ENCODE measurements around the gene FGGY.
"Not testable (repeated sequence)": the region's sequence is repeated elsewhere in the genome, so short reads cannot be mapped to it uniquely, and the experiment has no call there.

FGGY gene

DNA sequence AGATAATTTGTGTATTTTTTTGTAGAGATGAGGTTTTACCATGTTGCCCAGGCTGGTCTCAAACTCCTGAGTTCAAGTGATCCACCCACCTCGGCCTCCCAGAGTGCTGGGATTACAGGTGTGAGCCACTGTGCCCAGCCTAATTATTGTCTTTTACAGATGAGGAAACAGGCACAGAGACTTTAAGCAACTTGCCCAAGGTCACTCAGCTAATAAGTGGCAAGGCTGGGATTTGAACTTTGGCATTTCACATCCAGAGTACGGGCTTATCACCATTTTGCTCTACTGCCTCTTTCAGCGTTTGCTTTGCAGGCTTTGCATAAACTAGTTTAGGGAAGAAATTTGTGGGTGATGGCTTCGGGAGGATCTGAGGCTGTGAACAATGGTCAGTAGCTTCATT is 57.3 kb downstream of the FGGY start:
- not testable (repeated sequence) for DNase-seq

DNA sequence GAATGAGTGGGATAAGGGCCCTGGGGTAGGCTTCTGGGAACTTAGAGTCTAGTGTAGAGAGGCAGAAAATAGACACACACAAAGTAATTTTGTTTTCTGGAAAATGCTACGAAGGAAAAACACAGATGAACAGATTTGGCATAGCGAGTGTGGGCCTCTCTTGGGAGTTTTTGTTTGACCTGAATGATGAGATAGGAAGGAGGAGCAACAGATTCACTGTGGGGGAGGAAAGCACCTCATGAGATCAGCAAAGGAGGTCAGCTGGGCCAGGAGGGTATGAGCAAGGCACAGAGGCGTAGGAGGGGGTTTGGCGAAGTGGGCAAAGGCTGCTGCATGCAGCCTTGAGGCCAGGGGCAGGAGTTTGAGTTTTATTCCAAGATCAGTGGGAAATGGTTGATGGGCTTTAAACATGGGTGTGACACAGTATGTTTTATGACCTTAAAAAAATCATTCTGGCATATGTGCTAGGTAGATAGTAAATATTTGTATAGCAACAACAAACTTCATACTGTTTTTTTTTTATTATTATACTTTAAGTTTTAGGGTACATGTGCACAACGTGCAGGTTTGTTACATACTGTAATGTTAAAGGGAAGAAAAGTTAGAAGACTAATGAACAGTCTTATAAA is 57.9 kb downstream of the FGGY start:
- no peak for DNase-seq

DNA sequence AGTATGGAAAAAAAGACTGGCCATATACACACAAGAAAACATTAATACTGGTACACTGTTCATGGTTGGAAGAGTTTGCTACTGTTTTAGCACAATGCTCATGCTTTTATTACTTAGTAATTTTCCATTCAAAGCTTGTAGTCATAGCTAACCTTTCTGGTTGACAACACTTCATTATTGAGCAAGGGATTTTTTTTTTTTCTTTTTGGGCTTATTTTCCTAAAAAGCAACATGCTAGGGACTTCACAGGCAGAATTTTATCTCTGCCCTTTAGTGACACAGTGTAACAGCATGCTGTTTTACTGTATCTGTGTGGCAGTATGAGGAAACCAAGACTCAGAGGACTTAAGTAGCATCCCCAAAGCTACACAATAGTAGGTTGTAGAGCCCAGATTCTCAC is 58.5 kb downstream of the FGGY start:
- no peak for DNase-seq

DNA sequence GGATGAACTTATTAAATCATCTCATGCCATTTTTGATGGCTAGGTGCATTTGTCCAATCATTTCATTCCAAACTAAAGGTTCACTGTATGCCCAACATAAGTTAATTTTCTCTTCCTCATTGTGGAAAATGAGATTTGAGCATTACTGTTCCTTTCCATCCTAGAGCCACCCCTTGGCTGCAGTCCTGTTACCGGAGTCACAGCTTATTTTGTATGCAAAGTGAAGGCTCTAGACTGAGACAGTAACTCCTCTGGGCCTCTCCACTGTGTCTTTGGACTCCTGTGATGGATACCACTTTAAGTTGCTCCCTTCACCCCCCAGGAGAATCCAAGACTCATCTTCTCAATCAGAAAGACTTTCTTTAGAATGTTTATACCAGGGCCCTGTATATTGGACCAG is 59.7 kb downstream of the FGGY start:
- DNase-seq = no peak

DNA sequence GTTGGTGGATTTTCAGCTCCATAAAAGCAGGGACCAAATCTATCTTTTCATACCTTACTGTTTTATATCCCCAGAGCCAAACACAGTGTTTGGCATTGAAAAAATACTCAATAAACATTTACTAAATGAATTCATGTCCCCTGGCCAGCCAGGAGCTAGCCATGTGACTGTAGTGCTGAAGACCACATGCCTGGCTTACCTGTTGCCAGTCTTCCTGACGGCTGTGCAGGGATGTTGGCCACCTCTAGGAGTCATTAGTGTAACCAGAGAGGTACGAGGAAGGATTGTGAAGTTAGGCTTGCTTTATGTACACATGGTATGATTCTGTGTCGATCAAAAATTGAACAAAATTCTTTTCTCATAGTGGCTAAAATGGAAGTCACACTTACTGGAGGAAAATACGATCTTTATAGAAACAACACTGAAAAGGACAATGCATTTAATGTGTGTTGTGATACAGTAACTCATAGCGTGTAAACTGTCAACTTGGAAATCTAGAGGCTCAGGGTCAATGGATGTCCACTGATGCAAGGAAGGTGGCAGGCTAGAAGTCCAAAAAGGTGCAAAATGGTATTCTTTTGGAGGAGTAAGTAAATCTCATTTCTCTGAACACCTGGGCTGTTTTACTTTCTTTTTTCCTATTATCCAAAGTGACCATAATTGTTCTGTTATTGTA is 60.9 kb downstream of the FGGY start:
- DNase-seq = no peak

DNA sequence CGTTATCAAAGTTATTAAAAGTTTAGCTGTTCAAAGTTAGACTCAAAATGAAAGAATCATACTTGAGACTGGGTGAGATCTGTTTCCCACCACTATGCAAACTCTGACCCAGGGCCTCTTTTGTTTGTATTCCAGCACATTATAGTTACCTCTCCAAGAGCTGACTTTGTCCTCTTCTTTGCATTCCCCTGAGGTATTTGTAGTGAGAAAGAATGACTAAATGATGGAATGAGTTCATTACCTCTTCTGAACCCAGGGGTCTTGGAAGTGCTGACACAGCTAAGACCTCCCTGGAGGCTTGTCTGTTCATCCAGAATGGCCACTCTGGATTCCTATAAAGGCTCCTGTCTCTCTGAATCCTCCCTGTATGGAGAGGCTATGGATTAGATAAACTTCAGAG is 62.4 kb downstream of the FGGY start:
- no peak for DNase-seq

DNA sequence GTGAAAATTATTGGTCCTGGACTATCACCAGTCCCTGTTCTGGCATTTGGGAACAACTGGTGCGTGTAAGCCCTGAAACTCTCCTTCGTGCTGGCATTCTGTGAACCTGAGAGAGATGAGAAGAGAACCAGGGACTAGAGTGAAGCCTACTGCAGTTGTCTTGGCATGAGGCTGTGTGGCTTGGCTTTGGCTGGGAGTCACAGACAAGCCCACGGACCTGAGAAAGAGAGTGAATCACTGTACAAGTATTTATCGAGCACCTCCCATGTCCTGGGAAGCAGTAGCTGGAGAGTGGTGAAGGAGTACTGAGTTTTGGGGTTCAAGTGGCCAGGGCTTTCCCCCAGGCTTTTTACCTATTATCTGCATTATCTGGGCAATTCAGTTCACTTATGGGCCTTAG is 63.3 kb downstream of the FGGY start:
- no peak for DNase-seq

DNA sequence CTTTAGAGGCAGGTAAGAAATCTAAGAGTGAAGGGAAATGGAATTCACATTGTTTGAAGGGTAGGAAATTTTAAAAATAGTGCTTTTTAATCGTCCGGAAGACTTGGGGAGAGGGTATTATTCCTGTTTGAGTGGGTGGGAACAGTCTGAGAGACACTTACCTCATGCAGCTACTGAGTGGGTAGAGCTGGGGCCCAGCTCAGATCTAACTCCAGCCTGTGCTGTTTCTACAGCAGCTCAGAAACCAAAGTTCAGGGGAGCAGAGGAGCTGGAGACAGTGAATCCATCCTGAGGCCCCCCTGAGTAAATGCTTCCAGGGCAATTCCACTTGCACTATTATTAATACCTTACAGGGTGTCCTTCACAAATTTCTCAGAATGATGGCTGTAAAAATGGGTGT is 63.8 kb downstream of the FGGY start:
- no peak for DNase-seq

DNA sequence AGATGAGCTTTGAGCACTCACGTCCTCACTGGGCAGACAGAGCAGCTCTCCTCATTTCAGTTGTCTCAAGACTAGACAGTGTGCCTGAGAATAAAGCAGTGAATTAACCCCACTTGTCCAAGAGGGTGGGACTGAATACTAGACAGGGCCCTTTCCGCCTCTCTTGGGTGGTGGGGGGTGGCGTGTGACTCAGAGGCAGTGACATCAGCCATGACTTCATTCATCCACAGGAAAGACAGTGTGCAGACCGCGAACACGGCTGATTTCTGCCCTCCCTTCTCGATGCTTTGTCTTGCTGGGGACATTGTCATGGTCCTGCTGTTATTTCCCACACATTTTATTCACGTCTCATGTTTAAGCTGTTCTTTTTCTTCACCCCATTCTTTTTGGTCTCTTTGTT is 64.9 kb downstream of the FGGY start:
- no peak for DNase-seq

DNA sequence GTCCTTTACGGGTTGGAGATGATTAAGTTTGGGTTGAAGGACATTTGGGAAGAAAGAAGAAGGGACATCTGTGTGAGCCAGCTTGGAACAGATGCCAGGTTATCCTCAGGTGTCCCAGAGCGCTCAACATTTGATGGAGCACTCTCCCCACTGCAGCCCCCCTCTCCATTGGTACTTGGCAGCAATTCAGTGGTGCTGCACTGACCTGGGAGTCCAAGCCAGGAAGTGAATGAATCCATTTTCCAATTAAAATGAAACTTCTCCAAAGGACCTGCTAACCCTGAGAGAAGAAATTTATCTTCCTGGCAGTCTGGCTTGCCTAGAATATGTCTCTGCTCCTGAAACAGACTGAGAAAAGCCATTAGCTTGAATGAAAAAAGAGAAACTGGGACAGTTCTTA is 67.1 kb downstream of the FGGY start:
- DNase-seq = no peak

DNA sequence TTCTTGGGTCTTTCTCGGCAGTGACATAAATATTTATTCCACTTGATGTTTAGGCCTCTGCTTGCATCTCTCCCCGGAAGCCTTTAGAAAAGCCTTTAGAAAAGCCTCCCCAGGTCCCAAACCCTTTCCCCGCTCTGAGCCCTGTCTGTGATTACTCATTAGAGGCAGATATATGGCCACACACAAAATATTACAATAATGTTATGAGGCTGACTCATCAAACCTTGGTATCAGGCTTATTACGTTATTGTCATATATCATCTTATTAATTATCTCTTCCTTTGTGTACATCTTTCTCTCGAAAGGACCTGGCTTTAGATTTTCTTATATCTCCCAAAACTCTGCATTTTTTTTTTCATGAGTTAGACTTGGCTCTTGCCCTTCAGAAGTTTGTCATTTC is 69.5 kb downstream of the FGGY start:
- no peak for DNase-seq

DNA sequence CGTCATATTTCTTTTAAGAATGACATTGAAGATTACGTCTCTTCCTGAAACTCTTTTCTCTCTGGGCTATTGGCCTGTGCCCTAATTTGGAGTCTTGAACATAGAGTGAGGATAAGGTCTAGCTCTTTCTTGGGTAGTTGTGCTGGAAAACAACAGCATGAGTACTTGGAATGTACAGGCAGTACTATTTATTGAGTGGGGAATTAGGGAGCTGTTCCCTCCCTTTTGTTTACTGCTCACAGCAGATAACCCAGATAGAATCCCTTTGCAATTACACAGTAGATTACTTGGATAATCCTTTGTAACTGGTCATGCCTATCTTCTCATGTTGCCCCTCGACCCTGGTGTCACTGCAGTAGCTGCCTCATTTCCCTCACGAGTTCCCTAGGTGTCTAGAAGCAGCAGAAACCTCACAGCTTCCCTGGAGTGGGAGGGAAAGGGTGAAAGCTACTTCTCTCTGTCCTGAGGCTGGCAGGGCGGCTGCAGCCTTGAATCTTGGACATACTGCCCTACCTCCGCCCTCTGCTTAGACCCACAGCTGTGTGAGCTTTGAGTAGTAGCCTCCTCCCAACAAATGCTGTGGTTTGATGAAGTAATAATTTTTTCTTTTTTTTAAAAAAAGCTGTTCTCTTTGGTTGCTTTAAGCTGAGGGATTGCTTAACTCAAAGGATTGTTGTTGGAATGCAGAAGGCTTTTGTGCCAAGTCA is 70.6 kb downstream of the FGGY start:
- DNase-seq = no peak

DNA sequence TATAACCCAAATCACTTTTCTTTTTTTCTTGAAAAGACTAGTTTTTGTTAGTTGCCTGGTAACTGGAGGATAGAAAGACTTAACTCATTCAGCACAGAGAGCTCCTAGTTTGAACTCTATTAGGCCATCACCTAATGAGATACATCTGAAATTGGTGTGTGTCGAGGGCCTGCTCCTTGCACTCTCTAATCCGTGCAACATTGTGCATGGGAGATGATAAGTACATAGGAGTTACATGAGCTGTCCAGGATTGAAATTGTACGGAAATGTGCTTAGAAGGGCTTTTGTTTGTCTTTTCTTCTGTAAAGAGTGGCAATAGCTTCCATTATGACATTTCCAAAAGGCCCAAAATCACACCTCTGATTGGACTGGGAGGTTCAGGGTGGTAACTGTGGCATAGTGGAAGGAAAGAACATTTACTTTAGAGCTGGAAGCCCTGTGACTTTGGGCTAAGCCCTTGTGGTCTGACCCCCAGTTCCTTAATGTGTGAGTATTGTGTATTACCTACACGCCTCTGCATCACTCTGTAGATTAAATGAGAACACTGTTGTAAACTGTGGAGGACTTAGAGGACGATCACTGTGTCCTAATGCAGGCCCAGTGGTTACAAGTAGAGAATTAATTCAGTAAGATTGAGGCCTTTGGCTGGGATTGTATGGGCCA is 71.2 kb downstream of the FGGY start:
- DNase-seq = no peak

DNA sequence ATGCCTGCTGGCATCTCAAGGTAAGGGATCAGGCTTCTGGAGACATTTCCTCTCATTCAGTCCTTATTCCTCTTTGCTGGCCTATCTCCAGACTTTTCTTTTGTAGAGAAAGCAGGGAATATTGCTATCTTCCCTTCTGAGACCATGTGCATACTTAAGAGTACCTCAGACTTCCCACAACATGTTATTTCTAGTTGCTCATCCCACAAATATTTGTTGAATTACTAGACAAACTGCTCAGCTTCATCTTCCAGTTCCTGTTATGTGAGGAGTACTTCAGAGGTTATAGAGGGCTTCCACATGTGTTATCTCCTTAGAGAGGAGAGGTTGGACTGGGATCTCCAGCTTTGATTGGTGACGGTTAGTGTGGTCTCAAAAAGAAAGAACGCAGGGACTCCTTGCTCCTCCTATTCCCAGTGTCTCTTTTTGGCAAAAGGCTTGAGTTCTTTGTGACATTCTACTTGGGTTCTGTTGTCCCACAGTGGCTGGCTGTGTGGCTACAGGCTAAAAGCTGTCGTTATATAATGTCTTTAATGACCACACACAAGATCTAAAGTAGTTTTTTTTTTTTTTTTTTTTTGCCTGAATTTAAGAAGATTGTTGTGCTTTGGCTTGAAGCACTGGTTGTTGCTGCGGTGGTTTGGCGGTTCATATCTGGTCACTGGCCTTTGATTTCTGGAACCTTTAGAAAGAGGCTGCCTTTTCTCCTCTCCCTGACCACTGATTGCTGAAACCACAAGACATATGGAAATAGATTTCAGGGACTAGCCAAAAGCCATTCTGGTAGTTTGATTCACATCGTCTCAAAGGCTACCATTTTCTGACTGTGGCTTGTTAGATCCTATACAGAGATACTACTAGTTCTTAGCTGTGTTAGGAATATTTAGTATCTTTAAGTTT is 78.7 kb downstream of the FGGY start:
- no peak for DNase-seq

DNA sequence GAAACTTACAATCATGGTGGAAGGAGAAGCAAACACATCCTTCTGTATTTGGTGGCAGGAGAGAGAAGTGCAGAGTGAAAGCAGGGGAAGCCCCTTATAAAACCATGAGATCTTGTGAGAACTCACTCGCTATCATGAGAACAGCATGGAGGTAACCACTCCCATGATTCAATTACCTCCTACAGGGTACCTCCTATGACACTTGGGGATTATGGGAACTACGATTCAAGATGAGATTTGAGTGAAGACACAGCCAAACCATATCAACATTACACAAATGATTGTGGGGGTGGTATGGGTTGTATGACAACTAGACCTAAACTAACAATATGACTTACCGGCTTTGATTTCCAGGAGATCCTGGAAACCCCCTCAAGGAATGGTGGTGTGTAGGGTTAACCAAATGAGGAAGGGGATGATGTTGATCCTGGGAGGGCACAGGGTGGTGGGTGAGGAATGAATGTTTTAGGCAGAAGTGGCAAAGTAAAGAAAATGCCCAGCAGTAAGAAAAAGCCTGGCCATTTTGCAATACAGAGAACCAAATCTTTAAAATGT is 80.5 kb downstream of the FGGY start:
- DNase-seq = no peak

DNA sequence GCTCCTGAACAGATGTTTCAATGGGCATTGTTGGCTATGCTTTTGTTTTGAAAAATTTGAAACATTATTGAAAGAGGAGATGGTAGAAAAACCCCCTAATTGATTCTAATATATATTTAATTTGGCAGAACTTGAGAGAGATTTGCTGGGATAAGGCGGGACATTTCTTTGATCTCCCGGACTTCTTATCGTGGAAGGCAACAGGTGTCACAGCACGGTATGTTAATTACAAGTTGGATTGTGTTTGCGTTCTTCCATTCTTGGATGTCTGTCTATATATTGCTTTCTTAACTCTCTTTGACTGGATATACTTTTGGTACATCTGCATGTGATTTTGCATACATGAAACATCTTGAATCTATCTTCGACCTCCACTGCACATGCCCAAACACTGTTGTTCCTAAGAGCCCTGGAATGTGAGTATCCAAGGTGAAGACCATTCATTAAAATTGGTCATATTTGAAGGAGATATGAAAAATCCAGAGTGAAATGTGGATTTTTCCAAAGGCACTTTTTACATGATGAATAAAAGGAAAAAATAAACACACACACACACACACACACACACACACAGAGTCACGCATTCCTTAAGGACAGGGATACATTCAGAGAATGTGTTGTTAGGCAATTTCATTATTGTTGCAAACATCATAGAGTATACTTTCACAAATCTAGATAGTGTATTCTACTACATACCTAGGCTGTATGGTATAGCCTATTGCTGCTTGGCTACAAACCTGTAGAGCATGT is 81.9 kb downstream of the FGGY start:
- no peak for DNase-seq

DNA sequence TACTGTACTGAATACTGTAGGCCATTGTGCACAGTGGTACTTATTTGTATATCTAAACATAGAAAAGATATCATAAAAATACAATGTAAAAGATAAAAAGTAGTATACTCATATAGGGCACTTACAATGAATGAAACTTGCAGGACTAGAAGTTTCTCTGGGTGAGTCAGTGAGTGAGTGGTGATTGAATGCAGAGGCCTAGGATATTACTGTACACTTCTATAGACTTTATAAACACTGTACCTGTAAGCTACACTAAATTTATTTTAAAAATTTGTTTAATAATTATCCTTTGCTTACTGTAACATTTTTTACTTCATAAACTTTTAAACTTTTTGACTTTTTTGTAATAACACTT is 82.5 kb downstream of the FGGY start:
- no peak for DNase-seq

DNA sequence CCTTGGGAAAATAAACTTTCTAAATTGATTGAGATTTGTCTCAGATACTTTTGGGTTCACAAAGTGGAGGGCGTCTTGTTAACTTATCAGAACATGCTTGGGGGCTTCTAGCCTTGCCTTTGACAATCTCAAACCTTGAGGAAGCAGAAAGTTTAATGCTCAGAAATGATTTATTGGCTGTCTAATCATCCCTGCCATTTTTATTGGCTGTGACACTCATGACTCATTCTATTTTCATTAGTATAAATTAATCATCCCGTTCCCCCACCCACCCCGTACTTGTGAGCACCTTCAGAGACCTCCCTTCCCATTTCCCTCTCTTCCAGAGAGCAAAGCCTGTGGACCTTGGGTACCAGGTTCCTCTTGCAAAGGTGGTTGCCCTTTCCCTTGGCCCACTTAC is 87.1 kb downstream of the FGGY start:
- DNase-seq = no peak

DNA sequence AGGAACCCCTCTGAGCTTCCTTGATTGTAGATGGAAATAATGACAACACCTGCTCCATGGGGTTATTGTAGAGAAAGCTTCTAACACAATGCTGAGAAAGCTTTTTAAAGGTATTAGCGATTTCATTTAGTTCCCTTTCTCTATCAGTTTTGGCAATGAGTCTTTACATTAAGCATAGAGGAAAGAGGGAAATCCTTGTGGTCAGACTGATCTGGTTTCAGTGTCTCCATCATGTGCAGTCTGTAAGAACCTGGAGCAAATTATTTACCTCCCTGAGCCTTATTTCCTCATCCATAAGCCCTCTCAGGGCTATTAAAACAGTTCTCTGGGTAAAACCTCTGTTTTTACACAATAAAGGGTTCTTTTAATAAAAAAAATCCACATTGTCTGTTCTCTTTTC is 87.5 kb downstream of the FGGY start:
- DNase-seq = no peak

DNA sequence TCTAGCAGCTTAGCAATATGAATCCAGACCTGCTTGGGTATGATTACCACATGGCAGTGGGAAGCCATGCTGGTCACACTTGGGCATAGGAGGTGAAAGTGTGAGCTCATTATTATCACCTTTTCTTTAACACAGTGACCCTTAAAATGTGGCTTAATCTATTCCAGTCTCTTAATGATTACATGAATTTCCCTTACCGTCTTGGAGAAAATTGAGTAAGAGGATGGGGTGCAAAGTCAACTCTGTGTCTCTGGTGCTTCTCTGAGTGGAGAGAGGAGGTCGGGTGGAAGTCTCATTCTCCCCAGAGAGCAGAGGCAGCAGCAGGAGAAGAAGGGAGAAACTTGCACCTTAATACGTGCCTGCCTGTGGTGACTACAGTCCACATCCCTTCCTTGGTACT is 91.3 kb downstream of the FGGY start:
- no peak for DNase-seq

DNA sequence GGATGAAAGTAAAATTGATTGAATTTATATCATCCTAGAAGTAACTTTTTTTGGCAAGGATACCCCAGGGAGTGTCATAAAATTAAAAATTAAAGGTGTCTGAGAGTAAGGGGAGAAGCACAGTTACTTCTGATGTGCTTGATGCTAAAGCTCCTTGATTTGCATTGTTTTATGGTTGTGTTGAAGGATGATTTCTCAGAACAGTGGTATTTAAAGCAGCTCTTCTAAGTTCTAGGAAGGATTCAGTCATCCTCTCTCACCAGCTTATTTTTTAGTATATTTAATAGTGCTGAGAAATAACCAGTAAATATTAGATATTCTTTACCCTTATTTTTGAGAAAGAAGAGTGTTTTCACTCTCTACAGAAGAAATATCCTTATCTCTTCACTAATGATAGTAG is 93.0 kb downstream of the FGGY start:
- no peak for DNase-seq

DNA sequence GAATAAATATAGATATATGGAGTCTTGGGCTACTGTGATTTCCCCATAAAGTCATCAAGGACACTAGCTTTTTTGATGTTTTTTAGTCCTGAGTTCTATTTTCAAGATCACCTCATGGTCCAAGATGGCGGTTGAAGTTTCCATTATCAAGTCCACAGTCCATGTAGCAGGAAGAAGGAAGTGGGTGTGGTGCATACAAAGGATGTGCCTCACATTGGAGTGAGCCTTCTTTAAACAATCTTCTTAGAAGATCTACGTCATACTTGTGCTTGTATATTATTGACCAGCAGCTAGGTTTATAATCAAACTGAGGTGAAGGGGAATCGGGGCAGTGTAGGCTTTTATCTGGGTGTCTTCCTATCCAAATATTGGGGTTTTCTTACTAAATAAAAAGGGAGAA is 93.4 kb downstream of the FGGY start:
- DNase-seq = no peak

Measured in T-helper 9 cell (primary cell).